COLO668 (cell line): ENCODE data around the gene CENPX.

ENCODE experiments used
- DNase-seq: peaks from one replicate; lab custom pipeline; 2025; ENCODE audit not compliant: unreplicated experiment; lab: John Stamatoyannopoulos, UW

Gene CENPX

GRCh38 chr17:82022310-82022980 is at the start of gene CENPX:
CENPX (minus strand) TSS chr17:82022878; CDS start chr17:82022861, 17 bp downstream.
- DNase-seq: peak; percentile 28

GRCh38 chr17:82070611-82071010 is 47.9 kb upstream of the CENPX start:
- DNase-seq: no peak

- peak; percentile 67 for DNase-seq
These were observed 43.1 kb upstream of the CENPX start, which contains the start of gene DUS1L for GRCh38 chr17:82065638-82066303. DUS1L (minus strand) TSS chr17:82065804; CDS start chr17:82065059, 745 bp downstream.

GRCh38 chr17:82065193-82065637 is 42.5 kb upstream of the CENPX start:
- peak; percentile 52 for DNase-seq

GRCh38 chr17:82064433-82065192 is 41.9 kb upstream of the CENPX start:
- DNase-seq: peak; percentile 68

- DNase-seq: no peak
These were observed 41.0 kb upstream of the CENPX start for GRCh38 chr17:82063424-82064415.

- DNase-seq: no peak
These were observed 40.3 kb upstream of the CENPX start for GRCh38 chr17:82062984-82063368.

- no peak for DNase-seq
These were observed 39.7 kb upstream of the CENPX start for GRCh38 chr17:82062076-82062983.

GRCh38 chr17:82061047-82061925 is 38.6 kb upstream of the CENPX start:
- DNase-seq: no peak

- no peak for DNase-seq
These were observed 37.9 kb upstream of the CENPX start for GRCh38 chr17:82060614-82061013.

- DNase-seq: no peak
These were observed 37.3 kb upstream of the CENPX start for GRCh38 chr17:82060001-82060380.

GRCh38 chr17:82059272-82060000 is 36.8 kb upstream of the CENPX start:
- DNase-seq: no peak

- DNase-seq: no peak
These were observed 36.2 kb upstream of the CENPX start for GRCh38 chr17:82058855-82059249.

- no peak for DNase-seq
These were observed 35.7 kb upstream of the CENPX start for GRCh38 chr17:82058230-82058854.

GRCh38 chr17:82056729-82057621 is 34.3 kb upstream of the CENPX start:
- DNase-seq: no peak

GRCh38 chr17:82055965-82056728 is 33.5 kb upstream of the CENPX start:
- DNase-seq: no peak
